NCI-H1417 treated with DMSO at 0.1 percent for 48 hours (cell line): ENCODE data around the gene CD47.
A peak's percentile ranks its signal among the peaks of the same experiment; 100 is the strongest.

Source experiments
- DNase-seq: peaks from one replicate; lab custom pipeline; 2025; lab: John Stamatoyannopoulos, UW

CD47 gene

DNA sequence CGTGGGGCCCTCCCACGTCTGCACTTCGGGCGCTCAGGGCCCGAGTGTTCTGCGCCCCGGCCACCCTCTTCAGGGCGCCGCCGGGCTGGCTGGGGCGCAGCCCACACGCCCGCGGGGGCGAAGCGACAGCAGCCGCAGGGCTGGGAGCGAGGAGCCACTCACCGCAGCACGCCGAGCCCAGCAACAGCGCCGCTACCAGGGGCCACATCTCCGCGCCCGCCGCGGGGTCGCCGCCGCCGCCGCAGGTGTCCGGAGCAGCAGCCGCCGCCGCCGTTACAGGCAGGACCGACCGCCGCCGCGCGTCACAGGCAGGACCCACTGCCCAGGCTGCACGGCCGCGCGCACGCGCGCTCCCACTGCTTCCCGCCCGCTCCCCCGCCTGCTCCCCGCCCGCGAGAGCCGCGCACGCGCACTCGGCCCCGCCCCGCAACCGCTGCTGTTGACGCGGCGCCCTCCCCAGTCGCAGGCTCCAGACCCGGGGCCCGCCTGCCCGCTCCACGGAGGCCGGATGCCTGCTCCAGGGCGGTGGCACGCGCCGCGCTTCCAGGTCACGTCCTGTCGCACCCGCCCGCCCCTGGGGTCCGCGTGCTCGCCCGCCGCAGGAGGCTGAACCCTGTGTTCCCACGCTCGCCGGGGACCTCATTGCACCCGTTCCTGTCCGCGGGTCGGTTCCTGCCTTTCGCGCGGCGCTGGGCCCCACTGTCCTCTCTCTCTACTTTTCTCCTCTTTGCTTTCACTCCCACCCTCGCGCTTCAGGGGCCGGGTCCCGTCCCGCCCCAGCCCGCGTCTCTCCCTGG lies at the start of gene CD47:
Gene CD47 (minus strand): TSS at position 331 of the 797 bp plus-strand sequence. CDS start 123 bp downstream, at position 208.
- peak; percentile 49 for DNase-seq

DNA sequence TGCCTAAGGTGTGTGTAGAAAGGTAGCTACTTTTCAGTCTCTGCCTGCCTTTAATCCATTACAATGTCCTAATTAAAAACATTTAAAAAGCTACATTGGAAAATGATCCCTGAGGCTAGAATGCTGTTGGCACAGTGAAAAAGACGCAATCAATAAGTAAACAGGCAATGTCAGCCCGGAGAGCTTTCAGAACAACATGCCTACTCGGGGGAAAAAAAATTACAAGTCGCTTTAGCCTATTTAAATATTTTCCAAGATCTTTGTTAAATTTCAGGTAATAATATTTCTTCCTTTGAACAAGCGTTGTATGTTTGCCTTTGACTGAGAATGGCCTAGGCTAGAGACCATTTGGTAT lies 46.6 kb upstream of the CD47 start:
- DNase-seq: peak; percentile 36

DNA sequence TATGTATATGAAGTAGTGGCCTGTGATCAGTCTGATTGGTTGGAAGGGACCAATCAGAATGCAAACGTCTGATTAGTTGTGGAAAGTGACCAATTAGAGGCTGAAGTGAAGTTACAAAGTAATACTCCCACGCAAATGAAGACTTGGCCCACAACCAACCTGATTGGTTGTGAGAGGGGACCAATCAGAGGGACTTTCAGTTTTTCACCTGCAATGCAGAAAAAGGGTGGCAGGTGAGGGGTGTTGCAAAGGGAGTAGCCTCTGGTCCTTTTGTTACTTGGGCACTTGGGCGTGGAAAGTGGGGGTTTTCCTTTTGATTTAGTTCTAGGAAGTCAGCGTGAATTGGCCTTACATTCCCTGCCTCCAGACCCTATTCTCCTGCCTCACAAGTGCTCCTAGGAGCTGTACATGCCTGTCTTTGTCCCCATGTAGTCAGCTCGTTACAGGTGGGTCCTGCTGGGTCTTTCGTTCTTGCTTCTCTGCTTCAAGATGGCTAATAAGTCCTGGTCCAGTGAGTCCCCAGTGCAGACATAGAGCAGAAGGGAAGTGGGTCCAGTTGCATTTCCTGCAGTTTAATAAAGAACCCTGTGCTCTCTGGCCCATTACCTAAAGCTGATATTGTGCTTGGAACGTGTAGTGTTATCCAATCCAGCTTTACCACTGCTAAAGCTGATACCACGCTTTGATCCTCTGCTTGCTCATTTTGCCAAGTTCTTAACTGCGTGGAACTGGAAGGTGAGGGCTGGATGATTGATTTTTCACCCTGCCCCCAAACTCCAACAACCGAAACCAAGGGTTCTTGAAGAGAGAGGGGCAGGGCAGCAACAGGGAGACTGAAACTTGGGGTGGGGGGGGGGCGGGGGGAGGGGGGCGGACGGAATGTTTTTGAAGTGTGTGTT lies 46.0 kb upstream of the CD47 start:
- no peak for DNase-seq

DNA sequence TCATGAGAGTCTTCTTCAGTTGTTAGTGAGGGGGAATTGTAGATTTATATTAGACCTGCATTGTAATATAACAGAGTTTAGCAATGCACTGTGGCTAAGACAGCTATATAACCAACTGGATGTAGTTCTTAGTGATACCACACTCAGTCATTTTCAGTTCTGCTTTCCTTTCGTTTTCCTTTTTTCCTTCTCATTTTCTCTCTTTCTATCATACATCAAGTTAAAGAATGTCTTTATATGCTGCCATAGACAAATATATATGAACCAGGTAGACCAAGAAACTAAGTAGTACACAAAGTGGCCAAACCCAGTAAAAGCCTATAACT lies 43.7 kb upstream of the CD47 start:
- no peak for DNase-seq

DNA sequence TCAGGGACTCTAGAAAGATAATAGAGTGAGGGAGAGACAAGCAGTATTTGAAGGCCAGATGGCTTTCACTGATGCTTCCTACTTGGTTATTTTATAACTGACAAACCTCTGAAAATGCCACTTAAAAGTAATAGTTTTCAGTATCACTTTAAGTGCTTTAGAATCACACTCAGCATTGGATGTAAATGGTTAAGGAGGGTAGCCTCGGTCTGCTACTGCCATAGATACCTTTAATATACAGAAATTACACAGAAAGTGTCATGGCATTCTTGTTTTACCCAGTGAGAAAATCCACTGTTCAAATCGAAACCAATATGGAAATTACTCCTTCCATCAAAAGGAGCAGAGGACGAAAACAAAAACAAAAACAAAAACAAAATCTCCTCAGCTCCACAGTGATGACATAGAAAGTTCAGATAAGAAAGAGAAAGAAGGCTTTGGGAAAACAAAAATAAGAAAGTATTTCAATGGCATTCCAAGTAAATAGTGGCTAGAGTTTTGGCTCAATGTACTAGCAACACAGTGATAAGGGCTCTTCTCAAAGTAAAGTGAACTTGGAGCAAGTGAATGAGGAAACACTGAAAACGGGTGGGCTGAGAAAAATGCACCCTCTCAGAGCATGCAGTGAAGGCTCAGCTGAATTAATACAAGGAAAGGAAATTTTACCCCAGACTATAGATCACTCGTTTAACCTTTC lies 43.2 kb upstream of the CD47 start:
- no peak for DNase-seq

DNA sequence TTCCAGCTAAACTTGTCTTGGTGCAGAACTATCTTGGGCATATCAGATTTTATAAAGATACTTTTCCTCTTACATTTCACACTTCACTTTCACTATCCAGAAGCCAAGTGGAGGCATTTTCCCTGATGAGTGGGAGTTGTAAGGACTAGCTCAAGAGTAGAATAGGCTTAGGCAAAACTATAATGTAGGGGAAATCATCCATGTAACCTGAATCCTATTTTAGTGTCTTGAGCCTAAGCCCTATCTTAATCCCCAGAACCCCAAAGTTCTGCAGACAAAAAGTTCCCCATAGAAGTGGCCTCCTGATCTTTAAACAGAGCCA lies 42.2 kb upstream of the CD47 start:
- no peak for DNase-seq

DNA sequence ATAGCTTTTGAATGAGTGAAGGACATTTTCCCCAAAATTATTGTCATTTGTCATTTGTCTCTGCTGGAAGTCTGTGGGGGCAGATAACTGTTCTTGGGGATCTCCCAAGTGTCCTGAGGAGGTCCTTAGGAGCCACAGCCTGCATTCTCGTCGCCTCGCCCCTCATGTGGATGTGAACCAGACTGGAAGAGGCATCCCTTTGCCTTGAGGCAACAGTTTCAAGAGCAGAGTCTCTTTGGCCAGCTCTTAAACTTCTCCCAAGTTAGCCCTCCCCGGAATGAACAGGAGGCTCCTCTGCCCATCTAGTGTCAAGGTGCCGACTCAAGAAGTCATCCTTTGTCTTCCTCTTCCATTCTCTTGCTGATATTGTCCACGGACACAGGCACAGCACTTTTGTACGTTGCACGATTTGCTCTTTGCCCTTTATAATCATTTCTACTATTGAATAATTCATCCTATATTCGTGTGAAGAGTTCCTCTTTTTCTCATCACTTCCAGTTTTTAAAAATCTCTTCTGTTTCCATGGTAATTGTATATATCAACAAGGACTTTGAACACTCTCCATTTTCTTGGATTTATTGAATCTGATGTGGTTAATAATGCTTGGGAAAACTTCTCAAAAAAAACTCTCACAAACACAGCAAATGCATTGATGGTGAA lies 40.8 kb upstream of the CD47 start:
- DNase-seq: no peak

DNA sequence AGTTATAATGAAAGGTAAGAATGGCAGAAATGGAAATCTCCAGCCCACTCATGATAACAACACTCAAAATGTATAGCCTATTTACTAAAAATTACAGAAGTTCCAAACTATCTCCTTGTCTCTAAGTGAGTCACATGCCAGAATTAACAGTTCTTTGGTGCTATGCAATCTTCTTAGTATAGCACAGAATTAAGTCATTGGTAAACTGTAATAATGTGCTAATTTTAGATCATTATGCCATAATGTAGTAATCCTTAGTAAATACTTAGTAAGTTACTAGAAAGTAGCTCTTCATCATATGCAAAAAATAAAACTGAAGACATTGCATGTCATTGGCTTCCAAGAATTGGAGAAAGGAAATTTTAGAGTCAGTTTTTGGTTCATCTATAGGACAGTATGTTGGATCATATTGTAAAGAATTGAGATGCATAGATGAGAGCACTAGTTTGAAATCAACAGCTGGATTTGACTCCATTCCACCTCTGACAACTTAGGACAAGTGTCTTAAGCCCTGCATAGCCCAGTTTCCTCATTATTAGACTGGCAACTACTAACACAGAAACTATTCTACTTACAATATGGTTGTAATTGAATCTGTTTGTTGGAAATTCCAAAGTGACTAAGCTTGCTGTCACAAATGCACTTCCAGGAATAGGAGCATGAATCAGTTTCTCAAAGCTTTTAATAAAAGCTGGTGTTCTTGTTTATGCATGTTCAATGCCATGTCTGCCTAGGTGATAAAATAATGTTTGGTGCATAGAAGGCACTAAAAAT lies 40.1 kb upstream of the CD47 start:
- no peak for DNase-seq

DNA sequence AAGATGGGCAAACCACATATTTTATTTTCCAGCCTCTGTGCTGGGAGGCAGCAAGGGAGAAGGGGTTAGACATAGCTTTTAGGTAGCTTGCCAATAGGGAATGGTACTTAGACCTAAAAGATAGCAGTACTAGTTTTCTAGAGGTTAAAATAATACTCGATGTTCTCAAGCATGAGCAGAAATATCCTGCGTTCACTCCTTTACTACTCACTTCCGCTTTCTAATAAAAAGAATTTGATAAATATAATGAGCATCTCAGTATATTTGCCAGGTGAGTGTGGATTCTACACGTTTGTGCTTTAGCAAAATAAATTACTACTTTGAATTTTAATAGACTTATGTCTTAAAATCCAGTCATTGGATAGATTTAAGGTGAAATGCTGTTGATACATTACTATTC lies 39.4 kb upstream of the CD47 start:
- no peak for DNase-seq

DNA sequence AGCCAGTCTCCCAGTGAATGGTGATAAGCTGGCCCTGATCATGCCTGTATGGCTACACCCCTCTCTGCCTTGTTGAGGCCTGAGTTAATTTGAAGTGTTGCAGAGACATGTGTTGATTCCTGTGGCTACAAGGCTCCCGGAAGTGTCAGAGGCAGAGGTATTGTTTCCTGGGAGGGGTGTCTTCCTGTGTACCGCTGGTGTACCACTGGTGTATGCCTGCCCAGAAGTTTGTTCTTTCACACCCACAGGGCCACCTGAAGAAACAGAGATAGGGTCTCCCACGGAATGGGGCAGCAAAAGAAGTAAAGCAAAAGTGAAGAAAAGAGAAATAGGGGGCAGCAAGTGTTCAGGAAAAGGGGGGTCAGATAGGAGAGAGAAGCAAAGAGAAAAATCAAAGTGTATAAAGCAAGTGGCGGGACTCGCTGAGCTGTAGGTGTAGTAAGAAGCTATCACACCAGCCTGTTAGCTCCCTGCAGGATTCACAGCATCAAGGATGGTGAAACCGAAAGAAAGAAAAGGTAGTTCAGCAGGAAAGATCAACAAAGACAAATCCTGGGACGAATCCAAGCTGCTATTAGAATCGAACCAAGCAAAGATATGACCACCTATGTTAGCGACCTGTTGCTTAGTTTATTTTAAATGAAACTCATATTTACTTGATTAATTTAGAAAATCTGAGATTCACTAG lies 36.6 kb upstream of the CD47 start:
- no peak for DNase-seq

DNA sequence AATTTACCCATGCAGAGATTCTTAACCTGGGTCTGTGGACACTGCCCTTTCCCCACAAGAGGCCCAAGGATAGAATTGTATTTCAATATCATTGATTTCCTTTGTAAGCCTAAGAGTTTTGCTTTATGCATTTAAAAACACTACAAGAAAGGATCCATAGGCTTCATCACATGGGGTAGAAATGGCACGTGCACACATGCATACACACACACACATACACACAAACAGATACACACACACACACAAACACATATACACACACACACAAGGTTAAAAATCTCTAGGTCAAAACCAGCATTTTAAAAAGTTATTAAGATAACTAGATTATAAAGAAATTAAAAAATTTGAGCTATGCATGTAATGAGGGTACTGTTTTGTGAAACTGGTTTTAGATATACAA lies 35.5 kb upstream of the CD47 start:
- DNase-seq: no peak

DNA sequence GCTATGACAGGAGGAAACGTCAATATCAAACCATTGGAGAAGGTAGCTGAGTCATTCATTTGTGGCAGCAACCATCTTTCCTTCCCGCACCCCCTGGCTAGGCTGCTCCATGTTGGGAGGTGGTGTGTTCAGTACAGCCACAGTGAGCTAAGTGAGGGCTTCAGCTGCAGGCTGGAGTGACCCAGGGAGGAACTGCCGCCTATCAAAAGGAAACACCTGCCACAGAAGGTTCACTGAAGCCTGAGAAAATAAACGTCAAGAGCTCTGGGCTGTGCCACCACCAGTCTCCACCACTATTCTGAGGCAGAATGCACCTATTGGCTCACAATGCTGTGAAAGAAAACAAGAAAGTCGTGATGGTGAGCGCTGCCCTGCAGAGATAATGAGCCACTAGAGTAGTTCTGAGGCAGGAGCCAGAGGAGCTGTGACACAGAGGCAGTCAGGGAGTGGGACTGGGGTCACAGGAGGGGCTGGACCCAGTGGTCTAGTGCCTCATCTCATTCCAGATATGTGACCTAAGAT lies 34.8 kb upstream of the CD47 start:
- DNase-seq: peak; percentile 98

DNA sequence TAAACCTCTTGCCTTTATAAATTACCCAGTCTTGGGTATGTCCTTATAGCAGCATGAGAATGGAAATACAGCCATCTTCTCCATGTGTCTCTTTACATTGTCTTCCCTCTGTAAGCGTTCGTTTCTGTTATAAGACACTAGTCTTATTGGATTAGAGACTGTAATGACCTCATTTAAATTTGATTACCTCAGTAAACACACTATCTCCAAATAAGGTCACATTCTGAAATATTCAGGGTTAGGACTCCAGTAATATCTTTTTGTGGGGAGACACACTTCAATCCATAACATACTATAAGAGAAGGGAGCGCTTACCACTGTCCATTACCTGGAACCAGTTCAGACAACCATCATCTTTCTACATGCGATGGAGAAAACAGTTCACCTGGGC lies 34.3 kb upstream of the CD47 start:
- no peak for DNase-seq

DNA sequence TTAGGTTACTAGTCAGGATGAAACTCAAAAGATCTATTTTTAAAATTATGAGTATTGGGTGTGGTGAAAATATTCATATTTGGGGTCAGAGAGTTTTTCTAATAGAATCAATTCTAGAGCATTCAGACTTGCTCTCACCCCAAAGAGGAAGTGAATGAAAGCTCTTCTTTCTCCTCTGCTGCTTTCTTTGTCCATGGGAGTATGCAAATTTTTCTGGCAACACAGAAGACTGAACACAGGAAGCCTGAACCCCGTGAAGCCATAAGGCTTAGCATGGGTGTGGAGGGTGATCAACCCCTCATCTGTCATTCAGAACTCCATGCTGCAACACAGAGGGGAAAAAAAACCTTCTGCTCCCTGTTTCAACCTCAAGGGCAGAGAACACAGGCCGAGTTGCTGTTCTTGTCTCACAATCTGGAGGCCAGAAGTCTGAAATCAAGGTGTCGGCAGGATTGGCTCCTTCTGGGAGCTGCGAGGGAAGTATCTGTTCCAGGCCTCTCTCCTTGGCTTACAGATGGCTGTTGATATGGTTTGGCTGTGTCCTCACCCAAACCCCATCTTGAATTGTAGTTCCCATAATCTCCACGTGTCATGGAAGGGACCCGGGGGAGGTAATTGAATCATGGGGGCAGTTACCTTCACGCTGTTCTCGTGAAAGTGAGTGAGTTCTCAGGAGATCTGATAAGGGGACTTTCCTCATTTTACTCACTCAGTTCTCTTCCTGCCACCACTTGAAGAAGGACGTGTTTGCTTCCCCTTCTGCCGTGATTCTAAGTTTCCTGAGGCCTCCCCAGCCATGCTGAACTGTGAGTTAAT lies 33.7 kb upstream of the CD47 start:
- peak; percentile 27 for DNase-seq

DNA sequence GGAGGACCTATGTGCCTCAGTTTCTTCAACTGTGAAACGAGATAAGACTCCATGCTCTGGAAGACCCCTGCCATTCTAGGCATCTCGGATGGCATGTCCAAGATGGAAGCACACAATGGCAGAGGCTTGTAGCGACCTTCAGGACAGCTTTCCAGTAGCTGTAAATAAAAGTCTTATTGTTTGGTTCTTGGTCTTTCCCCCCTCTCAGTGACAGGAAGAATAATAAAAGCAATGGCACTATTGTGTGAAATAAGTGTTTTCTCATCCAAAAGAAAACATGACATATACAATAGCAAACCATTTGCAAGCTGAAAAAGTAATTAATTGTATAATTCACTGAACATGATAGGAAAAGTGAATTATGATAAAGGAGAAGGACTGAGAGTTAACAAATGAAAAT lies 32.5 kb upstream of the CD47 start:
- DNase-seq: no peak

DNA sequence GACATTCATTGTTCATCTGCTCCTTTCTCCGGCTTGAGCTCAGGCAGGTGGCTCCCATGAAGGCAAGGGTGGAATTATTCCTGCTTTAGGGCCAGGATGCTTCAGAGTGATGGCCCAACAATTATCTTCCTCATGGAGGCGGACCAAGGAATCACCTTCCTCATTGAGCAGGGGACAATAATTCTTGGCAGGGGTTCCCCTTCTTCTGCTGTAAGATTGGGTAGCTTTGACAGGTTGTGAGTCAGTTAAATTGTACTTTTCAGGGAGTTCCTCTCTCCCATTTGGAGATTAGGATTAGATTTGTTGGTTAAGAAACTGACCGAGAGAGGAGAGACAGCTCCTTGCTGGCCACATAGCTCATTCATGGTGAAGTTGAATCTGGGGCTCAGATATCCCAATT lies 31.4 kb upstream of the CD47 start:
- peak; percentile 86 for DNase-seq

DNA sequence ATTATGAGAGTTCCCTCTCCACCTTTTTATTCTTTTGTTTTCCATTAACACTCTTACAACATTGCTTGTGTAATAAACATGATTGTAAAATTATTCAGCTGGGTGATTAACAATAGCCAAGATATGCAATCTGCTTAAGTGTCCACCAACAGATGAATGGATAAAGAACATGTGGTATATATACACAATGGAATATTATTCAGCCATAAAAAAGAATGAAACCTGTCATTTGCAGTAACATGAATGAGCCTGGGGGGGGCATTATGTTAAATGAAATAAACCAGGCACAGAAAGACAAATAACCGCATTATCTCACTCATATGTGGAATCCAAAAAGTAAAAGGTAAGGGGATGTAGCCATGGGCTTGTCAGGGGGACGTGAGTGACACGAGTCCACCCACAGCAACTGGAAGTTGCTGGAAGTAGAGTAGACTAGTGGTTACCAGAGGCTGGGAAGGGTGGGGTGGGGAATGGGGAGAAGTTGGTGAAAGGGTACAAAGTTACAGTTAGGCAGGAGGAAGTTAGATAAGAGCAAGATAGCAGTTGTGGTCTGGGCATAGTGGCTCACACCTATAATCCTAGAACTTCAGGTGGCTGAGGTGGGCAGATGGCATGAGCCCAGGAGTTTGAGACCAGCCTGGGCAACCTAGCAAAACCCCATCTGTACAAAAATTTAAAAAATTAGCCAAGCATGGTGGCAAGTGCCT lies 28.7 kb upstream of the CD47 start:
- DNase-seq: no peak

DNA sequence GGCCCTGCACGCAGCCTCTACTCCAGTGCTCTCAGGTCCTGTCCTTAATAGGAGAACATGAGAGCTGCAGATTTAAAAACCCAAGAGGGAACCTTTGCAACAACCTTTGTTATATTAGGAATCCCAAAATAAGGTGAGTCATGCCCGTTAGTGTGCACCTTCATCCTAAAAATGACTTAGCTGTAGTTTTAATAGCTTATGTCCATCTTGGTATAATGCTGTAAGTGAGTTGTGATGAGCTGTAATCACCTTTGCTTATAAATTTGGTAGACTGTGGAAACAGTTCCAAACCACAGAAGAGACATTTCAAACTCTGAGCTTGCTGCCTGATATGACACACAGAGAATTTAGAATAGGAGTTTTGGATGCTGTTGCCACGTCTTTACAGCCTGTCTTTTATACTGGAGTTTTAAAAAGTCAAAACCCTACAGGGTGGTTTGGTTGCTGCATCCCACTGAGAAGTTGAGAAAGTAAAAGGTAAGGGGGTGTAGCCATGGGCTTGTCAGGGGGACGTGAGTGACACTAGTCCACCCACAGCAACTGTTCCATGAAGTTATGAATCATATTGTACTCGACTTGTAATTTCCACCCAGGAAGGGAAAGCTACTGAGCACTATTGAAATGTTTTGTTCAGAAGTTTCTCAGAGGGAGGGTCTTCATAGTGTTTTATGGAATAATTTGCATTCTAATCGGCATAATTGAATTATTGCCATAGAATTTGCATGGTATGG lies 27.4 kb upstream of the CD47 start:
- DNase-seq: no peak
